ENCODE data around the gene GPBP1L1.

Gene GPBP1L1

GRCh38 chr1:45687754-45688740 lies 1.7 kb upstream of the GPBP1L1 start, which contains the start of gene TMEM69 (continued):
- TF ChIP-seq ZNF133 (tag by site-specific recombination; IDR thresholded peaks at IDR 0.05): no peak
- peak; percentile 97 for TF ChIP-seq TRIM28 (IDR thresholded peaks at IDR 0.05; ENCODE audit: borderline replicate concordance, low read length)
- no peak for TF ChIP-seq KLF1 (tag by site-specific recombination; IDR thresholded peaks at IDR 0.05)
- no peak for TF ChIP-seq GLI4 (tag by site-specific recombination; IDR thresholded peaks at IDR 0.05)
- TF ChIP-seq ZNF211 (tag by site-specific recombination; IDR thresholded peaks at IDR 0.05; ENCODE audit: low read depth): no peak
- TF ChIP-seq ZNF155 (tag by site-specific recombination; IDR thresholded peaks at IDR 0.05): no peak
- no peak for TF ChIP-seq ZNF48 (tag by site-specific recombination; IDR thresholded peaks at IDR 0.05)
- peak; percentile 66; the same call in 1 of the 2 replicates for TF ChIP-seq ZNF394 (tag by site-specific recombination; IDR thresholded peaks at IDR 0.05; ENCODE audit: borderline replicate concordance)
- TF ChIP-seq ZNF26 (tag by site-specific recombination; IDR thresholded peaks at IDR 0.05): no peak
- no peak for TF ChIP-seq ZNF514 (tag by site-specific recombination; IDR thresholded peaks at IDR 0.05)
- TF ChIP-seq ZNF146 (tag by site-specific recombination; IDR thresholded peaks at IDR 0.05): 0 out of 2 replicates have a peak, but pooled peaks have one; percentile 5
- no peak; the same call in 1 of the 2 replicates for TF ChIP-seq ZNF37A (tag by site-specific recombination; IDR thresholded peaks at IDR 0.05)
- TF ChIP-seq PRDM4 (tag by site-specific recombination; IDR thresholded peaks at IDR 0.05): peak; percentile 5; the same call in 1 of the 2 replicates
- TF ChIP-seq ZNF621 (tag by site-specific recombination; IDR thresholded peaks at IDR 0.05): no peak
- peak; percentile 77 for TF ChIP-seq KLF10 (tag by site-specific recombination; IDR thresholded peaks at IDR 0.05)
- TF ChIP-seq ZFHX2 (tag by site-specific recombination; conservative IDR thresholded peaks at IDR 0.05): no peak
- TF ChIP-seq ZNF843 (tag by site-specific recombination; IDR thresholded peaks at IDR 0.05): 0 out of 2 replicates have a peak, but pooled peaks have one; percentile 6
- TF ChIP-seq ZBTB8A (tag by site-specific recombination; IDR thresholded peaks at IDR 0.05): 0 out of 2 replicates have a peak, but pooled peaks have one; percentile 24
- TF ChIP-seq MZF1 (tag by site-specific recombination; IDR thresholded peaks at IDR 0.05; ENCODE audit: borderline replicate concordance): 0 out of 2 replicates have a peak, but pooled peaks have one; percentile 37
- peak; percentile 47; the same call in 1 of the 2 replicates for TF ChIP-seq KLF9 (tag by site-specific recombination; IDR thresholded peaks at IDR 0.05; ENCODE audit: low read depth)
- TF ChIP-seq ZSCAN5A (tag by site-specific recombination; IDR thresholded peaks at IDR 0.05): no peak
- TF ChIP-seq ZNF404 (tag by site-specific recombination; IDR thresholded peaks at IDR 0.05): no peak
- no peak for TF ChIP-seq ZNF548 (tag by site-specific recombination; IDR thresholded peaks at IDR 0.05)
- TF ChIP-seq ZNF311 (tag by site-specific recombination; IDR thresholded peaks at IDR 0.05; ENCODE audit: borderline replicate concordance): no peak
- peak; percentile 46; the same call in 1 of the 2 replicates for TF ChIP-seq ZBTB7A (tag by site-specific recombination; IDR thresholded peaks at IDR 0.05; ENCODE audit: low read depth)
- TF ChIP-seq ZNF354C (tag by site-specific recombination; IDR thresholded peaks at IDR 0.05; ENCODE audit: borderline replicate concordance, low read depth): no peak
- TF ChIP-seq ZNF704 (tag by site-specific recombination; IDR thresholded peaks at IDR 0.05): no peak
- no peak for TF ChIP-seq ZNF701 (tag by site-specific recombination; IDR thresholded peaks at IDR 0.05)
- no peak for TF ChIP-seq ZNF776 (tag by site-specific recombination; IDR thresholded peaks at IDR 0.05; ENCODE audit: borderline replicate concordance)
- peak; percentile 93 for TF ChIP-seq ZNF639 (tag by site-specific recombination; IDR thresholded peaks at IDR 0.05)
- peak; percentile 88 for TF ChIP-seq KLF17 (tag by site-specific recombination; IDR thresholded peaks at IDR 0.05)

All from HEK293 (cell line).